GM19239 (cell line): ENCODE measurements around the gene PTH1R.
"Not testable (repeated sequence)": the region's sequence is repeated elsewhere in the genome, so short reads cannot be mapped to it uniquely, and the experiment has no call there.

Experiments used
- DNase-seq: peaks from one replicate; pipeline ENCODE4 v3.0.0; 2011; ENCODE audit warnings: low spot score; ENCODE audit not compliant: insufficient read length
- FAIRE-seq: peaks from 2 replicates; lab custom pipeline; 2011; peaks lifted over from hg19 to GRCh38; lab: Jason Lieb, UNC

Gene PTH1R

GRCh38 chr3:46908294-46908985 is 30.9 kb downstream of the PTH1R start:
- FAIRE-seq: no peak
- DNase-seq: no peak

DNA sequence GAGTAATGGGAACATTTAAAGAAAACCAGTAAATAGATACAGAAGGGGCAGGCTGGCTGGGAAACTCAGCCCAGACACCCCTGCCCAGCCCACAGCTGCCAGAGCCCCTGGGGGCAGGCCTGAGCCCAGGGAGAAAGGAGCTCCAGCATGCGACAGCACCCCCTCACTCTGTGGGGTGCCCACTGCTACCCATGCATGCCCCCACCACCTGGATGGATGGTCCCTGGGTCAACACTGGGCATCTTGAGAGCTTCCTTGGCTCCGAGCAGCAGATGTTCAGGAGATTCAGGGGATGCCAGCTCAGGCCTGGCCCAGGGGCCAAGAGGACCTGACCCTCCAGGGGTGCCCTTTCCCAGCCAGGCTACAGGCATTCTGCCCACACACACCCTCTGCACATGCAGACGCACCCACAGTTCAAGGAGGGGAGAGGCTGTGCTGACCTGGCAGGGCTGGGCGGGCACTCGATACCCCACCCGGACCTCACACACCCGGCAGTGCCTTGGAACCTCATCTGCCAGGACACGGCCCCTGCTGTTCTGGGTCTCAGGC is 31.5 kb downstream of the PTH1R start:
- no peak for DNase-seq
- FAIRE-seq: no peak

DNA sequence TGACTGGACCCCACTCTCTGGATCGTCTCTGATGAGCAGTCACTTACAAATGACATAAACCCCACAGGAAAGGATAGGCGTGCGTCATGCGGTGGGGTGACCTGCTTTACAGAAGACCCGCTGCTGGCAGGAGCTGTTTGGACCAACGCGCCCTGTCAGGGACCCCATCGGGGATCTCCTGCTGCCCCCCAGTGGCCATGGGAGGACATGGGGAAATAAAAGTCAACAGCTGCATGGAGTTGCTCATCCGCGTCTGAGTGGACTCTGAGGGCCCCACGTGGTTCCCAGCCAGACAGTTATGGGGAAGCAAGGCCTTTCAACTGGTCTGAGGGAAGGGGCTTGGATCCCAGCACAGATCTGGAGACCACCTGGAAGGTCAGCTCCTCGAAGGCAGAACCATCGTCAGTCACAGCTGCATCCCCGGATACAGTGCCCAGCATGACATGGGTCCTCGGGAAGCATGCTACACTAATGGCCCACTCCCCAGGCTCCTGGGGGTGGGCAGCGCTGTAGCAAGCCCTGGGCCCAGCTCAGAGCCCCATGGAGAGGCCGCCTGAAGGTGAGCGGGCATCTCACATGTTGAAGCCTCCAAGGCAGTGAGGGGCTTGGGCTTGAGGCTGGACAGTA is 32.1 kb downstream of the PTH1R start:
- peak; percentile 39 for FAIRE-seq
- DNase-seq: peak; percentile 90

DNA sequence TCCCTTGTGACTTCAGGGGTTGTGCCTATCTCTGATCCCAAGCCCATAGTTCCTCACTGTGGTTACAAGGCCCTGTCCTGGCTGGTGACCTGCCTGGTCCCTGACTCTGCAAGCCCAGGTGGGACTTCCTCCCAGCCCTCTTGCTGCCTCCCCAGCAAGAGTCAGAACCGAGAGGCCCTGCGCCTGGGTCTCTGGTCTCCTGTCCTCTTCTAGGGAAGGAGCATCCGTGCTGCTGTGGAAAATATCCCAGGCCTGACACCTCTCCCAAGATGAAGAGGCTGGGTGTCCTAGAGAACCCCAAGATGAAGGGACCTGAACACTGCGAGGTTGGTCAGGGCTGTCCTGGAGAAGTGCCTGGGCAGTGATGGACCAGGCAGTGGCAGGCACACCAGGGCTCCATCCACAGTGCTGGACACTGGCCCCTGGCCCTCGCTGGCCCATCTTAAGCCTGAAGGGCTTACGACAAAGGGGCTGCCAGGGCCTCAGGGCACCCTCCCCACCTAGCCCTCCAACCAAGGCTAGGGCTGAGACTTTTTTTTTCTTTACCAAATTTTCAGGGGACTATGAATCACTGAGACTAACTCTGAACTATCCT is 32.7 kb downstream of the PTH1R start:
- DNase-seq (no peak), FAIRE-seq (no peak)

DNA sequence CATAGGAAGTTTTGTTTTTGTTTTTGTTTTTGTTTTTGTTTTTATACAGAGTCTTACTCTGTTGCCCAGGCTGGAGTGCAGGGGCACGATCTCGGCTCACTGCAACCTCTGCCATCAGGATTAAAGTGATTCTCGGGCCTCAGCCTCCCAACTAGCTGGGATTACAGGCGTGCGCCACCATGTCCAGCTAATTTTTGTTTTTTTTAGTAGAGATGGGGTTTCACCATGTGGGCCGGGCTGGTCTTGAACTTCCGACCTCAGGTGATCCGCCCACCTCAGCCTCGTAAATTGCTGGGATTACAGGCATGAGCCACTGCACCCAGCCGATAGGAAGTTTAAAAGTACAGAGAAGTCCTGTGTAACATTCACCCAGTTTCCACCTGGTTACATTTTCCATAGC is 33.4 kb downstream of the PTH1R start:
- peak; percentile 23 for FAIRE-seq
- not testable (repeated sequence) for DNase-seq

DNA sequence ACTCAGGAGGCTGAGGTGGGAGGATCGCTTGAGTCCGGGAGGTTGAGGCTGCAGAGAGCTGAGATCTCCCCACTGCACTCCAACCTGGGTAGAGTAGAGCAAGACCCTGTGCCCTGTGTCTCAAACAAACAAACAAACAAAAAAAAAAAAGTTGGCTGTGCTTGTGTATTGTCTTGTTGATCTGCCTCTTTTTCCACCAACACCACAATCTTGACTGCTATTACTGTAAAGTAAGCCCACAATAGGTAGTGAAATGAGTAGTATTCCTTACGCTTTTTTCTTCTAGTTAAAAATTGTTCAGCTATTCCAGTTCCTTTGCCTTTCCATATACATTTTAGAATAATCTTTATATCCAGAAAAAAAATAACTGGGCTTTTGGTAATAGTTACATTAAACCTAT is 35.5 kb downstream of the PTH1R start:
- FAIRE-seq (no peak), DNase-seq (no peak)

GRCh38 chr3:46913644-46914043 is 36.1 kb downstream of the PTH1R start:
- FAIRE-seq: no peak
- no peak for DNase-seq

DNA sequence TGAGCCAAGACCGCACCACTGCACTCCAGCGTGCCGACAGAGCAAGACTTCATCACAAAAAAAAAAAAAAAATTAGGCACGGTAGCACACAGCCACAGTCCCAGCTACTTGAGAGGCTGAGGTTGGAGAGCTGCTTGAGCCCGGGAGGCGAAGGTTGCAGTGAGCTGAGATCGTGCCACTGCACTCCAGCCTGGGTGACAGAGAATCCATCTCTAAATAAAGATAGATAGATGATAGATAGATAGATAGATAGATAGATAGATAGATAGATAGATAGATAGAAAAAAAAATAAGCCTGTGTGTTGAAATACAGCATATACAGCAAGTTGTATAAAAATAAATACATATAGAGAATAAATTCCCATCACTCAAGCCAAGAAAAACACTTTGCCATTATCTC is 37.3 kb downstream of the PTH1R start:
- FAIRE-seq: no peak

DNA sequence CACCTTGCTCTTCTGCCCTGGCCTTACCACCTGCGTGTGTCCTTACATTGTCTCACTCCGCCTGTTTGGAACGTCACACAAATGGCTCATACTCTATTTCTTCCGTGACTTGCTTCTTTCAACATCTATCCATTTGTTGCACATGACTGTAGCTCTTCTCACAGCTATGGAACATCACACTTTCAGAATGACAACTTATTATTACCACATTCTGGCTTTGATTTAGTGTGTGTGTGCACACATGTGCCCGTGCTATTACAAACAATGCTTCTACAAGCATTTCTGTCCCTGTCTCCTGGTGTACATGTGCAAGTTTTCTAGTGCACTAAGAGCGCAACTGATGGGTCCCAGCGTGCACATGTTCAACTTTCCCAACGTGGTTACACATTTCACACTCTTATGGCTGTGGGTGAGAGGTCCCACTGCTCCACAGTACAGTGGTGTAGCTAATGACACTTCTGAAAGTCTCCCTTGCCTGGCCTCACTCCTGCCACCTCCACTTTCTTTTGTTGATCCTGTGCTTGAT is 37.8 kb downstream of the PTH1R start:
- DNase-seq: no peak
- no peak for FAIRE-seq

More for the DNA sequence above, 37.3 kb downstream of the PTH1R start:
- DNase-seq: no peak

DNA sequence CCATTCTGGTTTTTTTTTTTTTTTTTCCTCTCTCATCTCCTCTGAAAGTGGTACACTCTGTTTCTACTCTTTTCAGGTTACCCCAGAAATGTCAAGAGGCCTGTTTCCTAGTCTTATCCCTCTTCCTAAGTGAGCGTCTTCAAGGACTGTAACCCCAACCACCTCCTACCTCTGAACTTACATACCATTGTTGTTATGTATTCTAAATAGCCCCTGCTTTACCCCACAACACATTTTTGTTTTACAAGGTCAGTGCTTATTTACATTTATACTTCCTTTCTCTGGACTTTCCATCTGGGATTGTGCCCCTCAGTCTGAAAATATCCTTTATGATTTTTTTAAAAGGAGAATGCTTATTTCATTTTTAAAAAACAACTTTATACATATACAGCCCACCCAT is 38.8 kb downstream of the PTH1R start:
- no peak for DNase-seq
- no peak for FAIRE-seq

- DNase-seq: no peak
- FAIRE-seq: no peak
Observed at GRCh38 chr3:46916799-46917198, 39.3 kb downstream of the PTH1R start.

GRCh38 chr3:46917257-46917656 is 39.7 kb downstream of the PTH1R start:
- DNase-seq: no peak
- FAIRE-seq: no peak

DNA sequence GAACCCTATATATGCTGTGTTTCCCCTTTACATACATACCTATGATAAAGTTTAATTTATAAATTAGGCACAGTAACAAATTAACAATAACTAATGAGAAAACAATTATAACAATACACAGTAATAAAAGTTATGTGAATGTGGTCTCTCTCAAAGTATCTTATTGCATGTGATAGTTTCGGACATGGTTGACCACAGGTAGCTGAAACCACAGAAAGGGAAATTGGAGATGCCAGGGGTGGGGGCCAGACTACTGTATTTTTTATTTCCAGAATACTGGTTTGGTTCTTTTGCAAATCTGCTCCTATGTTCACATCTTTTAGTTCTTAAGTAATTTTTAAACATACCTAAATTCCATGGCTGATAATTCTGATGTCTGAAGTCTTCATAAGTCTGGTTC is 40.7 kb downstream of the PTH1R start:
- no peak for DNase-seq
- FAIRE-seq: no peak

DNA sequence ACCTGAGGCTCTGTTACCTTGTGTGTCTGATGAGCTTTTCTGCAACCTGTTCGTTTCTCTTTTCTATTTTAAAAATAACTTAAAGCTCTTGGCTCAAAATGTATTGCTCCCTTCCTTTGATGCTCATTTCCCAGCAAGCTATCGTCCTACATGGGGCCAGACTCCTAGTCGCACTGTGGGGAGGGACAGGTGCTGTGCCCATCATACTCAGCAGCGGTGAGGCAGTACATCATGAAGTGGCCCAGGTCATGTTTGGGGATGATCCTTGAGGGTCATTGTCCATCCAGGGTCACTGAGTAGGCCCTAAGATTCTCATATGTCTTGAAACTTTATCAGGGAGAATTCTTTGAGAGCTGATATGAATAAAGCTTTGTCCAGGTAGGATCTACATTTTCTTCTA is 41.1 kb downstream of the PTH1R start:
- FAIRE-seq: no peak
- no peak for DNase-seq

GRCh38 chr3:46921041-46921440 is 43.5 kb downstream of the PTH1R start:
- FAIRE-seq: no peak
- DNase-seq: no peak

DNA sequence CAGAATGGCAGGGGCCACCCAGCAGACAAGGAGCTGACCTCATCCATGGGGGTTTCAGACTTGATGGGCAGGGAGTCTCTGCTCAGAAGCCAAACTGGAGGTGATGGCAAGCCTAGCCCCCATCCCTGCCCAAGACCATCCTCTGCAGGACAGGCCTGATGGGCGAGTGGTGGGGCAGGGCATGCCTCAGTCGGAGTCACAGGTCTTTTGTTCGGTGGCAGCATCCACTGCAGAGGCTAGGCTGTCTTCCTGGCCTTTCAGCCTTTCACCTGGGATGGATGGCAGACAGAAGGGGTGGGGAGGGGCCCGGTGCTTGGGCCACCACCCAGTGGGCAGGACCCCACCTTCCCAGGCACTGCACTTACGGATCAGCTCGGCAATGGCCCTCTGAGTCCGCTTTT is 44.4 kb downstream of the PTH1R start:
- DNase-seq (no peak), FAIRE-seq (no peak)

- FAIRE-seq: no peak
- DNase-seq: no peak
Observed at GRCh38 chr3:46922426-46922825, 44.9 kb downstream of the PTH1R start.

GRCh38 chr3:46922871-46923558 is 45.5 kb downstream of the PTH1R start:
- FAIRE-seq (no peak), DNase-seq (no peak)

DNA sequence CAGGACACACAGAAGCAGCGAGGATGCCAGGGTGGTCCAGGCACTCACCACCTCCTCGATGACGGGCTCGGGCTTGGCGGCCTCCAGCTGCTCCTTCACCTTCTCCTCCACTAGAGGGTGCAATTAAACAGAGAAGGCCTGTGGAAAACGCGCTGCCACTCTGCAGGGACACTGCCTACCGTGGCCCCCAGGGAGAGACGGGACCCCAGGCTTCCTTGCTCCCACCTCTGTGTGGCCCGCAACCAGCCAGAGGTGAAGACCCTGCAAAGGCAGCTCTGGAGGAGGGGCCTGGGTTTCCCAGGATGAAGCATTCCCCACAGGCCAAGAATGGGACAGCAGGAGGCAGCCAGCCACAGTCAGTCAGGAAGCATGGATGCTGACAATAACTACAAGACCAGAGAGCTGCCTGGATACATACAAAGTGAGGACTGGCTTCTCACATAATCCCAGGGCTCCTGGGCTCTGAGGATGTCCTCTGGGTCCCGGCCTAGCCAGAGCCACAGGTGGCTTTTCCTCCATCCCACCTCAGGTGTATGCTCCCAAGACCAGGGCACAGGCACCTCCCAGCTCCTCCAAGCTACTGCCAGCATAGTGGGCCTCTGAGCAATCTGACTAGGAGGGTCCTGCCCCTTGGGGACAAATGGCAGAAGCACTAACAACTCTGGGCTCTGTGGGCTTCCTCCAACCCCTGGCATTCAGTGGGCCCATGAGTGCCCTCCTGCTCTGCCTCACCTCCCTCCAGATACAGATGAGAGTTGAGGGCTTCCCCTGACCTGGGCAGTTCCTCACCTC is 46.2 kb downstream of the PTH1R start:
- peak; percentile 26 for FAIRE-seq
- no peak for DNase-seq
